HPDE6-E6E7 (cell line): ENCODE results near the gene VMAC.

ENCODE experiments used
- DNase-seq: peaks from one replicate; pipeline ENCODE4 v3.0.0; 2011; ENCODE audit warnings: missing footprints; ENCODE audit errors: extremely low spot score

Gene VMAC

GRCh38 chr19:5952193-5953029 is 47.7 kb downstream of the VMAC start:
- DNase-seq, result no peak

GRCh38 chr19:5953030-5953589 is 48.4 kb downstream of the VMAC start:
- no peak for DNase-seq

GRCh38 chr19:5953680-5954213 is 49.1 kb downstream of the VMAC start:
- DNase-seq, result no peak

- DNase-seq, result no peak
Observed at GRCh38 chr19:5954293-5954692, 49.6 kb downstream of the VMAC start.

GRCh38 chr19:5955636-5955935 is 50.9 kb downstream of the VMAC start:
- DNase-seq, result no peak

GRCh38 chr19:5956323-5956722 is 51.7 kb downstream of the VMAC start:
- no peak for DNase-seq

- no peak for DNase-seq
Observed at GRCh38 chr19:5956728-5957127, 52.1 kb downstream of the VMAC start.

GRCh38 chr19:5957170-5957569 is 52.5 kb downstream of the VMAC start:
- no peak for DNase-seq

- DNase-seq, result no peak
Observed at GRCh38 chr19:5958074-5958850, 53.6 kb downstream of the VMAC start.

- no peak for DNase-seq
Observed at GRCh38 chr19:5958851-5959122, 54.1 kb downstream of the VMAC start.

- DNase-seq, result no peak
Observed at GRCh38 chr19:5959260-5960004, 54.8 kb downstream of the VMAC start.
